OCI-LY3 (cell line): ENCODE data around the gene ACBD6.
"Not testable (repeated sequence)": the region's sequence is repeated elsewhere in the genome, so short reads cannot be mapped to it uniquely, and the experiment has no call there.

ENCODE experiments used
- H2AFZ ChIP-seq: fragments of 200-600, 300-600 bp; shearing (Covaris generic); 2 replicates; pipeline ENCODE4 v1.6.0; 2014; ENCODE audit warnings: antibody characterized with exemption, low read depth, low read length
- H3K27ac ChIP-seq: fragments of 200-600, 300-600 bp; sonication (generic); 2 replicates; pipeline ENCODE4 v1.5.1; 2014; ENCODE audit warnings: mild to moderate bottlenecking, low read length, moderate library complexity, mixed read lengths
- H3K27me3 ChIP-seq: fragments of 200-600, 300-600 bp; sonication (generic); 2 replicates; pipeline ENCODE4 v1.6.1; 2014; ENCODE audit warnings: low read depth, low read length, mixed read lengths
- H3K36me3 ChIP-seq: fragments of 200-600, 300-600 bp; sonication (generic); replicated peaks from 2 replicates; pipeline ENCODE3; 2014; ENCODE audit warnings: low read depth, low read length, mixed read lengths
- H3K4me1 ChIP-seq: fragments of 300-600, 200-600 bp; sonication (generic); 2 replicates; pipeline ENCODE4 v1.6.1; 2014; ENCODE audit warnings: low read length, mixed read lengths
- H3K4me2 ChIP-seq: fragments of 200-600, 300-600 bp; sonication (generic); 2 replicates; pipeline ENCODE4 v1.6.1; 2014; ENCODE audit warnings: low read length, mixed read lengths
- H3K4me3 ChIP-seq: fragments of 300-600, 200-600 bp; sonication (generic); 2 replicates; pipeline ENCODE4 v1.5.1; 2014; ENCODE audit warnings: antibody characterized with exemption, mild to moderate bottlenecking, low read length, moderate library complexity
- H3K79me2 ChIP-seq: fragments of 300-600, 200-600 bp; shearing (Covaris generic); 2 replicates; pipeline ENCODE4 v1.6.1; 2014; ENCODE audit warnings: mild to moderate bottlenecking, low read length, mixed read lengths
- H3K9ac ChIP-seq: fragments of 300-600, 200-600 bp; shearing (Covaris generic); 2 replicates; pipeline ENCODE4 v1.6.0; 2014; ENCODE audit warnings: mild to moderate bottlenecking, low read length, moderate library complexity
- H3K9me3 ChIP-seq: fragments of 200-600, 300-600 bp; shearing (Covaris generic); 2 replicates; pipeline ENCODE4 v1.6.1; 2014; ENCODE audit warnings: low read length, mixed read lengths; ENCODE audit not compliant: insufficient read depth
- H4K20me1 ChIP-seq: fragments of 200-600, 300-600 bp; sonication (generic); 2 replicates; pipeline ENCODE4 v1.6.1; 2016; ENCODE audit warnings: low read length, mixed read lengths; ENCODE audit not compliant: insufficient read depth
- EZH2phosphoT487 ChIP-seq: fragments of 200-600 bp; shearing (Covaris generic); IDR thresholded peaks from 2 replicates; pipeline ENCODE4 v1.6.1; 2018; ENCODE audit warnings: antibody characterized with exemption, mixed run types, low read depth
- TF ChIP-seq, protein P1 (sequence below): fragments of 200-600, 300-600 bp; sonication (generic); IDR thresholded peaks from 2 replicates; pipeline ENCODE4 v1.5.1; 2014; ENCODE audit warnings: antibody characterized with exemption, low read length, low read depth

ACBD6 gene

GRCh38 chr1:180415985-180416633 is 86.3 kb downstream of the ACBD6 start:
- Histone ChIP-seq H3K4me3 (no peak overlapping the region), H3K4me1 (no peaks in the 10 kb centered on the region), H3K9me3 (no peaks in the 10 kb centered on the region), H3K36me3 (peaks cover 12% of the 10 kb centered on the region), H3K27me3 (no peaks in the 10 kb centered on the region), H4K20me1 (peaks cover 12% of the 10 kb centered on the region; the same call in 1 of the 2 replicates), H3K9ac (no peak overlapping the region), H3K79me2 (peaks cover 4% of the 10 kb centered on the region), H3K27ac (no peak overlapping the region), H3K4me2 (no peak overlapping the region), H2AFZ (no peak overlapping the region)
- TF ChIP-seq, protein P1, sequence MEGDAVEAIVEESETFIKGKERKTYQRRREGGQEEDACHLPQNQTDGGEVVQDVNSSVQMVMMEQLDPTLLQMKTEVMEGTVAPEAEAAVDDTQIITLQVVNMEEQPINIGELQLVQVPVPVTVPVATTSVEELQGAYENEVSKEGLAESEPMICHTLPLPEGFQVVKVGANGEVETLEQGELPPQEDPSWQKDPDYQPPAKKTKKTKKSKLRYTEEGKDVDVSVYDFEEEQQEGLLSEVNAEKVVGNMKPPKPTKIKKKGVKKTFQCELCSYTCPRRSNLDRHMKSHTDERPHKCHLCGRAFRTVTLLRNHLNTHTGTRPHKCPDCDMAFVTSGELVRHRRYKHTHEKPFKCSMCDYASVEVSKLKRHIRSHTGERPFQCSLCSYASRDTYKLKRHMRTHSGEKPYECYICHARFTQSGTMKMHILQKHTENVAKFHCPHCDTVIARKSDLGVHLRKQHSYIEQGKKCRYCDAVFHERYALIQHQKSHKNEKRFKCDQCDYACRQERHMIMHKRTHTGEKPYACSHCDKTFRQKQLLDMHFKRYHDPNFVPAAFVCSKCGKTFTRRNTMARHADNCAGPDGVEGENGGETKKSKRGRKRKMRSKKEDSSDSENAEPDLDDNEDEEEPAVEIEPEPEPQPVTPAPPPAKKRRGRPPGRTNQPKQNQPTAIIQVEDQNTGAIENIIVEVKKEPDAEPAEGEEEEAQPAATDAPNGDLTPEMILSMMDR = peak; percentile 87
- TF ChIP-seq EZH2phosphoT487 = no peak

DNA sequence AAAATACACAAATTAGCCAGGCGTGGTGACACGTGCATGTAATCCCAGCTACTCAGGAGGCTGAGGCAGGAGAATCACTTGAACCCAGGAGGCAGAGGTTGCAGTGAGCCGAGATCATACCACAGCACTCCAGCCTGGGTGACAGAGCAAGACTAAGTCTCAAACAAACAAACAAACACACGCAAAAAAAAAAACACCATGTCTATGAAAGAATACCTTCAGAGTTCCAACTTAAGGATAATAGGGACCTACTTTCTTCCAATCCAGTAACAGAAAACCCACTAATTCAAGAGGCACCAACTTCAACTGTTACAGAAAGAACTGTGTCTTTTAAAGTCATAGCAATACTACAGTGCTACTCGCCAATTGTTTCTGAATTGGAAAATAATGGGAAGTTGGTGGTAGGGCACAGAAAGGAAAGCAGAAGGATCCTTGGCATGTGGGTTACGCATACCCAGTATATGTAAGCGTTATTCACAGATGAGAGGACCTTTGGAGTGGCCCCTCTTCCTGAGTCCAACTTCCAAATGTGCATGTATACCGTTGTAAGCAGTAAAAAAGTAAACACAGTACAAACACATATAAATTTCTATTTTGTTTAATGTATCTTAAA is 87.0 kb downstream of the ACBD6 start:
- Histone ChIP-seq H3K79me2 (peaks cover 4% of the 10 kb centered on the region), H3K27me3 (no peaks in the 10 kb centered on the region)
- TF ChIP-seq, protein P1 = no peak
- no peak for TF ChIP-seq EZH2phosphoT487

GRCh38 chr1:180412583-180412982 is 89.8 kb downstream of the ACBD6 start:
- no peaks in the 10 kb centered on the region for H3K4me1 ChIP-seq
- no peak overlapping the region for H3K4me3 ChIP-seq
- peaks cover 12% of the 10 kb centered on the region for H3K36me3 ChIP-seq
- H4K20me1 ChIP-seq = peaks cover 15% of the 10 kb centered on the region; the same call in 1 of the 2 replicates
- no peak for TF ChIP-seq EZH2phosphoT487
- TF ChIP-seq, protein P1 = no peak
- H3K9ac ChIP-seq = no peak overlapping the region
- H3K9me3 ChIP-seq = no peaks in the 10 kb centered on the region
- H3K79me2 ChIP-seq = peaks cover 4% of the 10 kb centered on the region
- H2AFZ ChIP-seq = no peak overlapping the region
- H3K27me3 ChIP-seq = no peaks in the 10 kb centered on the region
- H3K4me2 ChIP-seq = no peak overlapping the region
- H3K27ac ChIP-seq = no peak overlapping the region

More for the DNA sequence above, 87.0 kb downstream of the ACBD6 start:
- Histone ChIP-seq H3K4me1 (no peaks in the 10 kb centered on the region), H3K36me3 (peaks cover 12% of the 10 kb centered on the region), H4K20me1 (peaks cover 12% of the 10 kb centered on the region; the same call in 1 of the 2 replicates), H3K4me2 (no peak overlapping the region), H3K4me3 (no peak overlapping the region), H2AFZ (no peak overlapping the region), H3K27ac (no peak overlapping the region), H3K9ac (no peak overlapping the region), H3K9me3 (no peaks in the 10 kb centered on the region)

- H3K79me2 ChIP-seq, H3K9me3 ChIP-seq, H3K4me3 ChIP-seq, H4K20me1 ChIP-seq, H3K27ac ChIP-seq, H3K9ac ChIP-seq, H2AFZ ChIP-seq, H3K4me2 ChIP-seq, H3K4me1 ChIP-seq, H3K36me3 ChIP-seq, H3K27me3 ChIP-seq: not testable (repeated sequence)
These were observed 94.2 kb downstream of the ACBD6 start for GRCh38 chr1:180408128-180408527.
